Pancreas (tissue), 10 donors: ENCODE data around the gene RPL41. TPM values are rescaled to one million over a fixed set of nuclear protein-coding genes. Genes with fewer than 3 reads are reported as not detected.

Experiments
- ATAC-seq, 4 donors: fragments of 200-7000 bp; cut with Tn5 transposase; one replicate each; pipeline versions ENCODE4 v1.8.0 to v1.9.1; 2020; ENCODE audit warnings: mild to moderate bottlenecking in 4 of 4, moderate library complexity in 4 of 4
- DNase-seq, 6 donors: peaks; one replicate each; pipeline ENCODE4 v3.0.0-alpha.2; 2020
- FAIRE-seq: peaks from 2 replicates; lab custom pipeline; 2012; peaks lifted over from hg19 to GRCh38; lab: Jason Lieb, UNC
- H3K27ac ChIP-seq, 4 donors: fragments of 200-600 bp; sonication (generic); 1 replicate in 3 of 4; 2 replicates in 1 of 4; pipeline versions ENCODE4 v1.5.0 to v1.8.0; 2020
- H3K27me3 ChIP-seq, 4 donors: fragments of 200-600 bp; one replicate each; pipeline ENCODE4 v1.8.0; 2021
- H3K36me3 ChIP-seq, 3 donors: fragments of 200-600 bp; sonication (generic) in 1 of 3; one replicate each; pipeline versions ENCODE4 v1.5.0 to v1.8.0; 2020 to 2021
- H3K4me1 ChIP-seq, 3 donors: fragments of 200-600 bp; one replicate each; pipeline ENCODE4 v1.8.0; 2021
- H3K4me3 ChIP-seq, 4 donors: fragments of 200-600 bp; sonication (generic) in 2 of 4; one replicate each; pipeline versions ENCODE4 v1.5.0 to v1.8.0; 2020 to 2021
- H3K9me3 ChIP-seq, 4 donors: fragments of 200-600 bp; one replicate each; pipeline ENCODE4 v1.8.0; 2021
- CTCF ChIP-seq, 4 donors: fragments of 200-600 bp; sonication (generic) in 3 of 4; IDR thresholded peaks; one replicate each; pipeline versions ENCODE4 v1.5.0 to v1.8.0; 2021; ENCODE audit warnings: antibody characterized with exemption in 4 of 4
- WGBS, 2 donors: extraction: QIAGEN DNeasy Blood & Tissue Kit; methylation state at CpG; one replicate each; pipeline ENCODE4 v1.1.7; 2013; 5-methylcytosine and 5-hydroxymethylcytosine counted together
- intact Hi-C, 3 donors: fragments of 100-400 bp; cut with DNase I; formaldehyde crosslinking; loops; one replicate each; pipeline versions ENCODE4 v1.11.1 to v1.14.2; 2022
- polyA plus RNA-seq, 2 donors: library from polyadenylated mRNA; stranded (reverse); fragments of 200-250 nt; gene quantifications; one replicate each; pipeline ENCODE4 v1.2.3, GENCODE V29; 2013
- total RNA-seq, 6 donors: library from RNA; stranded (reverse); fragmentation: NEBNext Ultra II Directional in 4 of 6; extraction: Animal tissue kit (Norgen Biotek cat#: 25700) in 4 of 6; gene quantifications; one replicate each; pipeline versions ENCODE4 v1.2.1 to v1.2.4, GENCODE V29; 2021 to 2023
- donor health status: healthy with polysubstance abuse.
- donor health status: DM: no; HTN: no; CAD: no; lungs with moderate emphysema.
- donor health status: DM: no; HTN: no; CAD: no.
- donor health status: control.
- donor health status: control.
- donor health status: Bipolar disorder and iron deficiency.
- donor health status: DM: yes; HTN: yes; CAD: no.
- donor health status: DM: no; HTN: no; CAD: no.
- donor health status: DM: no; HTN: no; CAD: no.
- donor health status: DM: yes; HTN: yes; CAD: no.

The RPL41 gene
- total and polyA plus RNA-seq, 8 donors, result 1,821 to 3,960 (median 2,741) TPM

DNA sequence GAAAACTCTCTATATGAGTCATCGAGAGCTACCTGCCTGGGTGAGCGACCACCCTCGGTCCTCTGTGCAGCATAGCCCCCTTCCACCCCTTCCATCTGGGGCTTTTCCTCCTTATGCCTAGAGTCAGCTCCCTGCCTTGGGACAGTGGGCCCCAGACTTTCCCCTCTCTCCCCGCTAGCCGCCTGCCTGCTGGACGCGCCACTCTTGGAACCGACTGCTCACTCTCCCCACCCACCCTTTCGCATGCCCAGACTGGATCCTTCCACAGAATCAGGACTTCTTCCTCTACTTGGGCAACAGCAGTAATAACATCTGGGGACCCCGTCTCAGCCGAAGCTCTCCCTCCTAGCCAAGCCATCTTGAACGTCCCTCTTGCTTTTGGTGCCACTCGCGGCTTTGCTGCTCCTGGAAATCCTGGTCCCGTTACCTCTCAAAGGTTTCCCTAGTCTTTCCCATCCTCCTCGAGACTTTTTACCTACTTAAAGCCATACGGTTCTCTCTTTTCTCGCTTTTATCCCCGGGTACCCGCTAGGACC is 12.3 kb downstream of the RPL41 start:
- H3K27me3 ChIP-seq, result no peaks in the 10 kb centered on the region
- FAIRE-seq, result no peak
- DNase-seq, result peak in 1 of 6 donors; percentile 40
- peak; percentile 4 to 15 (median 12) for ATAC-seq
- WGBS, 2 donors, result 0% methylated on average over 20 of the region's 20 CpGs
- intact Hi-C loops, result loop anchor here in 1 of 3 donors (10.0 kb wide), 1 partner anchor 326 kb away; the partner anchor contains the start of gene MIP
- H3K9me3 ChIP-seq, result no peaks in the 10 kb centered on the region
- H3K36me3 ChIP-seq, result peaks cover 3 to 32% (median 4%) of the 10 kb centered on the region in 3 donors
- peak overlapping the region; percentile 67 to 89 (median 77) for H3K27ac ChIP-seq
- TF ChIP-seq CTCF (IDR thresholded peaks at IDR 0.05), result no peak
- H3K4me1 ChIP-seq, result peaks cover 10 to 27% (median 12%) of the 10 kb centered on the region in 3 donors
- peak overlapping the region; percentile 64 to 82 (median 76) for H3K4me3 ChIP-seq

GRCh38 chr12:56129206-56129941 is 12.9 kb downstream of the RPL41 start:
- intact Hi-C loops, result loop anchor here in 1 of 3 donors (10.0 kb wide), 1 partner anchor 325 kb away; the partner anchor contains the start of gene MIP
- Histone ChIP-seq H3K4me1 (peaks cover 10 to 27% (median 12%) of the 10 kb centered on the region in 3 donors), H3K4me3 (peak overlapping the region; percentile 64 to 82 (median 76)), H3K27me3 (no peaks in the 10 kb centered on the region), H3K27ac (peak overlapping the region; percentile 67 to 89 (median 77)), H3K36me3 (peaks cover 3 to 38% (median 4%) of the 10 kb centered on the region in 3 donors), H3K9me3 (no peaks in the 10 kb centered on the region)
- no peak for TF ChIP-seq CTCF (IDR thresholded peaks at IDR 0.05)
- DNase-seq (peak in 5 of 6 donors; percentile 58 to 86 (median 66)), FAIRE-seq (no peak), ATAC-seq (peak; percentile 30 to 61 (median 51))
- 4 to 5% methylated on average over 29 of the region's 29 CpGs for WGBS, 2 donors

GRCh38 chr12:56129942-56130495 is 13.6 kb downstream of the RPL41 start:
- ATAC-seq, result no peak
- no peak for TF ChIP-seq CTCF (IDR thresholded peaks at IDR 0.05)
- H3K9me3 ChIP-seq, result no peaks in the 10 kb centered on the region
- H3K36me3 ChIP-seq, result peaks cover 3 to 44% (median 4%) of the 10 kb centered on the region in 3 donors
- 77 to 81% methylated on average over 22 of the region's 22 CpGs for WGBS, 2 donors
- H3K4me1 ChIP-seq, result peaks cover 10 to 27% (median 12%) of the 10 kb centered on the region in 3 donors
- no peaks in the 10 kb centered on the region for H3K27me3 ChIP-seq
- H3K27ac ChIP-seq, result peak overlapping the region in 1 of 4 donors; percentile 79
- H3K4me3 ChIP-seq, result peak overlapping the region in 1 of 4 donors; percentile 72
- no peak for DNase-seq
- FAIRE-seq, result no peak
- intact Hi-C loops, result loop anchor here in 1 of 3 donors (10.0 kb wide), 1 partner anchor 325 kb away; the partner anchor contains the start of gene MIP

DNA sequence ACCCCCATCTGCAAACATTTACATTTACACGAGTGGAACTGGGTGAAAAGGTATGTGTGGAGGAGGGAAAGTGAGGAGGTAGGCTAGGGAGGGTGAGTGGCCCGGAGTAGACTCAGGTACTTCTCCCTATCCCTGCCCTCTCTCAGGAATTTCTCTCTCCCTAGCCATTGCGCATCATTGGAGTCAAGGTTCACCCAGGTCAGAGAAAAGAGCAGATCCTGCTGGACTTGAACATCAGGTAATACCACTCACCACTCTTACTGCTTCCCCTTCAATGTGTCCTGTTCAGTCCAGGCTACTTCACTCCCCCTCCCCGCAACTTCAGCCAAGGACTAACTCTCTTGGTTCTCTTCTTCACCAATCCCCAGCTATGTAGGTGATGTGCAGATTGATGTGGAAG is 14.4 kb downstream of the RPL41 start:
- FAIRE-seq, result no peak
- no peak for ATAC-seq
- H3K27ac ChIP-seq, result no peak overlapping the region
- peaks cover 10 to 23% (median 12%) of the 10 kb centered on the region in 3 donors for H3K4me1 ChIP-seq
- intact Hi-C loops, result no loop called here
- H3K9me3 ChIP-seq, result no peaks in the 10 kb centered on the region
- WGBS, 2 donors, result 83 to 88% methylated on average over 4 of the region's 4 CpGs
- H3K36me3 ChIP-seq, result peaks cover 3 to 44% (median 4%) of the 10 kb centered on the region in 3 donors
- no peaks in the 10 kb centered on the region for H3K27me3 ChIP-seq
- no peak for DNase-seq
- no peak for TF ChIP-seq CTCF (IDR thresholded peaks at IDR 0.05)
- no peak overlapping the region for H3K4me3 ChIP-seq
